Small intestine (tissue), 7 donors: ENCODE measurements around the gene SAXO2. TPM values are rescaled to one million over a fixed set of nuclear protein-coding genes. Genes with fewer than 3 reads are reported as not detected.
"Not testable (repeated sequence)": the region's sequence is repeated elsewhere in the genome, so short reads cannot be mapped to it uniquely, and the experiment has no call there.

Experiments used
- DNase-seq, 2 donors: peaks; one replicate each; pipeline versions ENCODE4 v3.0.0 to v3.0.0-alpha.2; 2013
- FAIRE-seq: peaks from 2 replicates; lab custom pipeline; 2012; peaks lifted over from hg19 to GRCh38; lab: Jason Lieb, UNC
- H3K27ac ChIP-seq, 3 donors: one replicate each; pipeline ENCODE4 v1.5.1; 2013; ENCODE audit warnings: low read length in 2 of 3, mild to moderate bottlenecking in 2 of 3, control low read depth in 1 of 3, inconsistent platforms in 1 of 3, low read depth in 1 of 3, moderate library complexity in 1 of 3
- H3K27me3 ChIP-seq, 3 donors: one replicate each; pipeline ENCODE4 v1.6.1; 2013; ENCODE audit warnings: low read length in 3 of 3, inconsistent platforms in 1 of 3; ENCODE audit not compliant: control insufficient read depth in 3 of 3, insufficient read depth in 3 of 3
- H3K36me3 ChIP-seq, 3 donors: one replicate each; pipeline ENCODE4 v1.6.1; 2013; ENCODE audit warnings: low read length in 3 of 3, inconsistent platforms in 1 of 3, low read depth in 1 of 3, mild to moderate bottlenecking in 1 of 3, moderate library complexity in 1 of 3; ENCODE audit not compliant: control insufficient read depth in 3 of 3, insufficient read depth in 2 of 3
- H3K4me1 ChIP-seq, 3 donors: one replicate each; pipeline ENCODE4 v1.6.1; 2013; ENCODE audit warnings: low read length in 2 of 3, inconsistent platforms in 1 of 3, low read depth in 1 of 3, mild to moderate bottlenecking in 1 of 3, moderate library complexity in 1 of 3; ENCODE audit not compliant: control insufficient read depth in 3 of 3, insufficient read depth in 2 of 3
- H3K4me3 ChIP-seq, 3 donors: one replicate each; pipeline ENCODE4 v1.5.1; 2013; ENCODE audit warnings: low read length in 3 of 3, control low read depth in 1 of 3, inconsistent platforms in 1 of 3, low read depth in 1 of 3, mild to moderate bottlenecking in 1 of 3, moderate library complexity in 1 of 3
- H3K9me3 ChIP-seq, 2 donors: one replicate each; pipeline ENCODE4 v1.6.1; 2013; ENCODE audit warnings: low read depth in 1 of 2, low read length in 1 of 2; ENCODE audit not compliant: control insufficient read depth in 2 of 2, insufficient read depth in 1 of 2
- WGBS, 3 donors: extraction: QIAGEN DNeasy Blood & Tissue Kit; methylation state at CpG; one replicate each; pipeline ENCODE4 v1.1.7; 2013; 5-methylcytosine and 5-hydroxymethylcytosine counted together
- polyA plus RNA-seq, 4 donors: library from polyadenylated mRNA; stranded (reverse) in 3 of 4; unstranded in 1 of 4; fragments of 200-250 nt in 3 of 4; fragments of 120-200 nt in 1 of 4; gene quantifications; one replicate each; pipeline versions ENCODE4 v1.2.1 to v1.2.3, GENCODE V29; 2013
- donor health status: healthy with polysubstance abuse.
- donor health status: control.
- donor health status: control.
- donor health status: Bipolar disorder and iron deficiency.
- donor health status: healthy.

Gene SAXO2
- polyA plus RNA-seq, 4 donors = 0.37 to 5.1 (median 1.5) TPM; not detected in 1

GRCh38 chr15:82319522-82320278 is 57.1 kb downstream of the SAXO2 start:
- not testable (repeated sequence) for H3K4me3 ChIP-seq, H3K4me1 ChIP-seq, DNase-seq, H3K36me3 ChIP-seq, FAIRE-seq, H3K27ac ChIP-seq, H3K9me3 ChIP-seq, H3K27me3 ChIP-seq
- WGBS, 3 donors = 84 to 92% (median 86%) methylated on average over 11 to 16 of the region's 19 CpGs

DNA sequence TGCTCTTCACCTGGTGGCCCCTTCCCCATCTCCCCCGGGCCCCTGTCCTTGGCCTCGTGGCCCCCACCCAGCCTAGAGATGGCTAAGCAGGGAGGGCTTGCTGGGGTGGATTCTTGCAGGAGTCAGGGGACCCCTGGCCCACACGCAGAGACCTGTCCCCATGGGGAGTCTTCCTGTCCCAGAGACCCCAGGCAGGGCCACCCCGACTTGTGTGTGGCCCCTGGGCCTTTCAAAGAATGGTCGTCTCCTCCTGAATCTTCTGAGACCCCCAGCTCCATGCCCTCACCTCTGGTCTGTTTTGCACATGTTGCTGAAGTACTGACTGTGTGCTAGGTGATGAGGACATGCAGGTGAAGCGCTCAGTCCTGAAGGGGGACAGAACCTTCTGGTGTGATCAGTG is 58.2 kb downstream of the SAXO2 start:
- not testable (repeated sequence) for H3K4me3 ChIP-seq, FAIRE-seq, H3K4me1 ChIP-seq, H3K27me3 ChIP-seq, H3K27ac ChIP-seq, H3K9me3 ChIP-seq, DNase-seq, H3K36me3 ChIP-seq
- WGBS, 3 donors = 20 to 76% (median 42%) methylated on average over 1 to 3 of the region's 6 CpGs

DNA sequence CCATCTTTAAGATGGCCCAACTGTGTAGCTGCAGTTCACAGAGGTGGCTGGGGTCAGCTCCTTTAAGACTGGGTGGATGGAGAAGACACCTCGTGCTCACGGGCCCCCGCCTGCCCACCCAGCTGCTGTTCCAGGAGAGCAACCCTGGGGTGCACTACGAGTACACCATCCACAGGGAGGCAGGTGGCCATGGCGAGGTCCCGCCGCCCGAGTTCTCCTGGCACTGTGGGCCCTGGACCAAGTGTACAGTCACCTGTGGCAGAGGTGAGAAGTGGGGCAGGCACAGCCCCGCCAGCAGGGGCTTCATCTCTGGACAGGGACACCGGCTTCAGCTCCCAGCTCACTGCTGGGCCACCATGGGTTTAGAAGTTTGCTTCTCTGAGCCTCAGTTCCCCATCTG is 59.9 kb downstream of the SAXO2 start:
- not testable (repeated sequence) for H3K9me3 ChIP-seq, H3K27ac ChIP-seq, FAIRE-seq, H3K27me3 ChIP-seq, H3K4me1 ChIP-seq, H3K36me3 ChIP-seq, DNase-seq, H3K4me3 ChIP-seq
- 73% methylated on average over 5 of the region's 10 CpGs; no CpG with 5 or more reads in 2 of the 3 donors for WGBS, 3 donors

GRCh38 chr15:82324831-82325230 is 62.2 kb downstream of the SAXO2 start:
- H3K27ac ChIP-seq, H3K9me3 ChIP-seq, H3K4me3 ChIP-seq, DNase-seq, FAIRE-seq, H3K36me3 ChIP-seq, H3K27me3 ChIP-seq, H3K4me1 ChIP-seq: not testable (repeated sequence)
- WGBS, 3 donors = 79 to 87% (median 83%) methylated on average over 5 to 6 of the region's 6 CpGs

- WGBS, 3 donors = 86 to 92% (median 87%) methylated on average over 4 to 10 of the region's 10 CpGs
- H3K27ac ChIP-seq, H3K36me3 ChIP-seq, FAIRE-seq, H3K4me3 ChIP-seq, H3K27me3 ChIP-seq, DNase-seq, H3K9me3 ChIP-seq, H3K4me1 ChIP-seq: not testable (repeated sequence)
Observed at GRCh38 chr15:82325646-82326045, 63.0 kb downstream of the SAXO2 start.

DNA sequence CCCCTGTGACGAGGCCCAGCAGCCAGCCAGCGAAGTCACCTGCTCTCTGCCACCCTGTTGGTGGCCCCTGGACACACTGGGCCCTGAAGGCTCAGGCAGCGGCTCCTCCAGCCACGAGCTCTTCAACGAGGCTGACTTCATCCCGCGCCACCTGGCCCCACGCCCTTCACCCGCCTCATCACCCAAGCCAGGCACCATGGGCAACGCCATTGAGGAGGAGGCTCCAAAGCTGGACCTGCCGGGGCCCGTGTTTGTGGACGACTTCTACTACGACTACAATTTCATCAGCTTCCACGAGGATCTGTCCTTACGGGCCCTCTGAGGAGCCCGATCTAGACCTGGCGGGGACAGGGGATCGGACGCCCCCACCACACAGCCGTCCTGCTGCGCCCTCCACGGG is 64.3 kb downstream of the SAXO2 start:
- WGBS, 3 donors = 79 to 87% (median 84%) methylated on average over 9 to 23 of the region's 23 CpGs
- H3K27ac ChIP-seq, DNase-seq, H3K9me3 ChIP-seq, H3K4me3 ChIP-seq, H3K27me3 ChIP-seq, FAIRE-seq, H3K4me1 ChIP-seq, H3K36me3 ChIP-seq: not testable (repeated sequence)

DNA sequence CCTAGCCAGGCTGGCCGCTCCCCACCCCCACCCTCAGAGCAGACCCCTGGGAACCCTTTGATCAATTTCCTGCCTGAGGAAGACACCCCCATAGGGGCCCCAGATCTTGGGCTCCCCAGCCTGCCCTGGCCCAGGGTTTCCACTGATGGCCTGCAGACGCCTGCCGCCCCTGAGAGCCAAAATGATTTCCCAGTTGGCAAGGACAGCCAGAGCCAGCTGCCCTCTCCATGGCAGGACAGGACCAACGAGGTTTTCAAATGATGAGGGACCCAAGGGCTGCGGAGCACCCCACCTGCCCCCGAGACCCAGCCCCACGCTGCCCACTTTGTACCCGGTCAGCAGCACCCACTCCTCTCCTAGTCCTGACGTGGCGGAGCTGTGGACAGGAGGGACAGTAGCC is 64.8 kb downstream of the SAXO2 start:
- DNase-seq, H3K4me3 ChIP-seq, FAIRE-seq, H3K36me3 ChIP-seq, H3K4me1 ChIP-seq, H3K27me3 ChIP-seq, H3K9me3 ChIP-seq, H3K27ac ChIP-seq: not testable (repeated sequence)
- WGBS, 3 donors = 76 to 89% (median 85%) methylated on average over 5 to 7 of the region's 10 CpGs

DNA sequence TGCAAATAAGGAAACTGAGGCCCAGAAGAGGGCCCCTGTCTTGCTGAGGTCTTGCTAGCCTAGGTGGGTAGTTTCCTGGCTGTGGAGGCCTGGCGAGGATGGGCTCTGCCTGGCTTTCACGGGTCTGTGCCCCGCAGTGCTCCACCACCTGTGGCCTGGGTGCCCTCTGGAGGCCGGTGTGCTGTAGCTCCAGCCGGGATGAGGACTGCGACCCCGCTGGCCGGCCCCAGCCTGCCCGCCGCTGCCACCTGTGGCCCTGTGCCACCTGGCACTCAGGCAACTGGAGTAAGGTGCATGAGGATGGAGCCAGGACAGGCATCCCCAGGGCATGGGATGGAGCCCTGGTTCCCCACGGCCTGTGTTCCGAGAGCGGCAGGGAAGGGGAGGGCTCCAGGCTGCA is 66.4 kb downstream of the SAXO2 start:
- H3K4me3 ChIP-seq, H3K9me3 ChIP-seq, H3K27me3 ChIP-seq, H3K4me1 ChIP-seq, FAIRE-seq, H3K36me3 ChIP-seq, DNase-seq, H3K27ac ChIP-seq: not testable (repeated sequence)
- WGBS, 3 donors = 20 to 47% methylated on average over 1 to 7 of the region's 13 CpGs; no CpG with 5 or more reads in 1 of the 3 donors

GRCh38 chr15:82330921-82331320 is 68.3 kb downstream of the SAXO2 start:
- H3K27ac ChIP-seq, H3K9me3 ChIP-seq, FAIRE-seq, DNase-seq, H3K36me3 ChIP-seq, H3K27me3 ChIP-seq, H3K4me1 ChIP-seq, H3K4me3 ChIP-seq: not testable (repeated sequence)
- 86 to 95% methylated on average over 6 to 7 of the region's 11 CpGs; no CpG with 5 or more reads in 1 of the 3 donors for WGBS, 3 donors
